T-helper 2 cell treated with Interferon-gamma antibody and Interleukin-4, amounts not matched to agents 5 μg/mL and 100 μg/mL, for 36 hours (primary cell): Measurements from ENCODE around the gene IGSF8.

Source experiments
- DNase-seq: peaks from one replicate; pipeline ENCODE4 v3.0.0; 2021; ENCODE audit warnings: low spot score
- H3K27ac Mint-ChIP-seq: one replicate; pipeline ENCODE4 v1.8.0; 2021; ENCODE audit warnings: mild to moderate bottlenecking, mixed read lengths
- H3K27me3 Mint-ChIP-seq: one replicate; pipeline ENCODE4 v1.8.0; 2021; ENCODE audit warnings: low read depth, mixed read lengths
- H3K36me3 Mint-ChIP-seq: one replicate; pipeline ENCODE4 v1.8.0; 2021; ENCODE audit warnings: low read depth, mixed read lengths
- H3K4me1 Mint-ChIP-seq: one replicate; pipeline ENCODE4 v1.8.0; 2021; ENCODE audit warnings: low read depth, mixed read lengths
- H3K4me3 Mint-ChIP-seq: one replicate; pipeline ENCODE4 v1.8.0; 2022; ENCODE audit warnings: mild to moderate bottlenecking, moderate library complexity, mixed read lengths
- H3K9me3 Mint-ChIP-seq: one replicate; pipeline ENCODE4 v1.8.0; 2021; ENCODE audit warnings: mixed read lengths

The IGSF8 gene

DNA sequence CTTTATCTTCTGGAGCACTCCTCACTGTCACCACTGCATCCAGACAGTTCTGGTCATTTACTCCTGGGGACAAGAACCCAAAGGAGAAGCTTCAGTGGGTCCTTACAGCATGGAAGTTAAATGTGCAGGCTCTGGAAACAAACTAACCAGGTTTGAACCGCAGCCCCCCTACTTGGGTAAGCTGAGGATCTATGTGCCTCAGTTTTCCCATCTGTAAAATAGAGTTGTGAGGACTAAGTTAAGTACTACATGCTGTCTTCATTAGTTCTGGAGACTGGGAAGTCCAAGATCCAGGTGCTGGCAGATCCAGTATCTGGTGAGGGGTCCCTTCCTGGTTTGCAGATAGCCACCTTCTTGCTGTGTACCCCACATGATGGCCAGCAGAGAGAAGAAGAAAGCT lies 9.1 kb upstream of the IGSF8 start:
- no peak for DNase-seq
- H3K4me1 Mint-ChIP-seq = peaks cover 4% of the 10 kb centered on the region
- H3K9me3 Mint-ChIP-seq = no peaks in the 10 kb centered on the region
- no peak overlapping the region for H3K27ac Mint-ChIP-seq
- H3K4me3 Mint-ChIP-seq = no peak overlapping the region
- peaks cover 8% of the 10 kb centered on the region for H3K27me3 Mint-ChIP-seq
- no peaks in the 10 kb centered on the region for H3K36me3 Mint-ChIP-seq

- Mint-ChIP-seq H3K27ac (no peak overlapping the region), H3K27me3 (peaks cover 4% of the 10 kb centered on the region), H3K4me1 (peaks cover 9% of the 10 kb centered on the region), H3K4me3 (no peak overlapping the region), H3K36me3 (no peaks in the 10 kb centered on the region), H3K9me3 (no peaks in the 10 kb centered on the region)
- no peak for DNase-seq
Measured at GRCh38 chr1:160105155-160105554, 6.7 kb upstream of the IGSF8 start.

DNA sequence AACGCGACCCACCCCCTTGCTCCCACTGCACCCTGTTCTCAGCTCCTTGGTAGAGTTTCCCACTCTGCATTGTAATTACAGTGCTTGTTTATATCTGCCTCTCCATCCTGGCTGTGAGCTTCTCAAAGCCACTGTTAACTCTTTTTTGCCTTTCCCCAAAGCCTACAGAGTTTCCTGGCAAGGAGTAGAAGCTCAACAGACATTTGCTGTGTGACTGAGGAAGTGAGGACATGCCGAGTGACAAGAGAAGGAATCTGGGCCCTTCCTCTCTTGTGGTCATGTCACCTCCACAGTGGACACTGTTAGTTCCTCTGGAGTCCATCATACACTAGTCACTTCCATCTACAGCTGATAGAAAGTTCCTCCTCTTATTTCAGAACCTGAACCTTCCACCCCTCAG lies 6.1 kb upstream of the IGSF8 start:
- Mint-ChIP-seq H3K4me1 (peaks cover 12% of the 10 kb centered on the region), H3K9me3 (no peaks in the 10 kb centered on the region), H3K4me3 (no peak overlapping the region), H3K27me3 (peaks cover 4% of the 10 kb centered on the region), H3K27ac (no peak overlapping the region), H3K36me3 (no peaks in the 10 kb centered on the region)
- no peak for DNase-seq

DNA sequence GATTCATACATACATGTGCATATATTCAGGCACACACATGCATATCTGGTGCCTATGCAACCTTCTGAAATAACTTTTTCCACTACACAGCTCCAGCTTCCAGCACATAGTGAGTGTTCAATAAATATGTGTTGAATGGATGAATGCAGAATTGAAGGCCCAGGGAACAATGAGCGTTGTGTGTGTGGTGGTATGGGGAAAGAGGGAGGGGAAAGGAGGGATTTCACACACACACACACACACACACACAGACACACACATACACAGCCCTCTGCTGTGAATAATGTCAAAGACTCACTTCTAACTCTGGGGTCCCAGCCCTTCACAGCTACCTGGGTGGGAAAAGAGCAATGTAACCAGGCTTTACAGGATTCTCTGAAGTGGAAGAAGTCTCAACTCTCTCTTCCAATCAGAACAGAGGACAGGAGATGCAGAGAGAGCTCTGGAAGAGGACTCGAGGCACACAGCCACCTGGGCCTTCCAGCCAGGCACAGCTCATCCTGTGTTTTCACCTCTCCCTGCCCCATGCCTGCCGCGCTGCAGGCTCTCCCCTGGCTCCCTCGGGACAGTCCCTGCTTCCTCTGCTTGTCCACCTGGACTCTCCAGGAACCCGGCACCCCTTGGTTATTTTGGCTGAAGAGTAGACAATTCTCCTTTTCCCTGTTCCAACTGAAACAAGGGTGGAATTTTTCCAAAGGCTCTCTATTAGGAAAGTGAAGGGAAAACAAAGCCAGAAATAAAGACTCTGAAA lies 5.4 kb upstream of the IGSF8 start:
- Mint-ChIP-seq H3K27me3 (peaks cover 4% of the 10 kb centered on the region), H3K27ac (no peak overlapping the region), H3K4me1 (peaks cover 13% of the 10 kb centered on the region)

DNA sequence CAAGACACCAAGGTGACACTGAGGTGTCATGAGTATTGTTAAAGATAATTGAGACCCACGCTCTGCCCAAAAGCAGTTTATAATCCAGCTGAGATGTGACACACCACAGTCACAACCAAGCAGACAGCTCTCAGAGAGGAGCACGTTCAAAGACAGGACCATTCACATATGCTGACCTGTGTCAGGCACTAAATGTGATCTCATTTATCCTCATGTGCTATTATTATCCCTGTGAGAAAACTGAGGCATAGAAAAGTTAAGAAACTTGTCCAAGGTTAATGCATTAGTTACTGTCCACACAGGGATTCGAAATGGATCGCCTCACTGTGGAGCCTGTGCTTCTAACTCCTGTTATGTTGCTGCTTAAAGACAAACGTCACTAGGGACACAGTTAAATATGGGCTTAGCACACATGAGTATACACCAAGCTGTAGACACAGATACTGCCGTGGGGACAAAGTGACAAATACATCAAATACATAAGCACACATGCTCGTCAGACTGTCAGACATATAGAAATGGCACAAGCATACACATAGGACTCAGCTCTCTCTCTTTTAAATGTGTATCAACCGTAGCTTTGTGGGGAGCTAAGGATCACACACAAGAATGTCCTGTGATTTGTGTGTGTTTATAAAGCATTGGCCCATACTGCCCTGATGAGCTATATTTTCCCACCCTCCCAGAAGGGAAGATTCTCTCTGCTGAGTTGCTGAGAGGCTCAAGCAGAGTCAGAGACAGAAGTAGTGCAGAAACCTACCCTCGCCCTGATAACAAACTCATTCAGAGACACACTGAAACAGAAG lies 3.5 kb upstream of the IGSF8 start:
- Mint-ChIP-seq H3K27ac (no peak overlapping the region), H3K36me3 (no peaks in the 10 kb centered on the region), H3K9me3 (no peaks in the 10 kb centered on the region), H3K27me3 (peaks cover 2% of the 10 kb centered on the region), H3K4me1 (peaks cover 21% of the 10 kb centered on the region), H3K4me3 (no peak overlapping the region)
- no peak for DNase-seq

More for the DNA sequence above, 5.4 kb upstream of the IGSF8 start:
- no peak for DNase-seq
- Mint-ChIP-seq H3K9me3 (no peaks in the 10 kb centered on the region), H3K36me3 (no peaks in the 10 kb centered on the region), H3K4me3 (no peak overlapping the region)

DNA sequence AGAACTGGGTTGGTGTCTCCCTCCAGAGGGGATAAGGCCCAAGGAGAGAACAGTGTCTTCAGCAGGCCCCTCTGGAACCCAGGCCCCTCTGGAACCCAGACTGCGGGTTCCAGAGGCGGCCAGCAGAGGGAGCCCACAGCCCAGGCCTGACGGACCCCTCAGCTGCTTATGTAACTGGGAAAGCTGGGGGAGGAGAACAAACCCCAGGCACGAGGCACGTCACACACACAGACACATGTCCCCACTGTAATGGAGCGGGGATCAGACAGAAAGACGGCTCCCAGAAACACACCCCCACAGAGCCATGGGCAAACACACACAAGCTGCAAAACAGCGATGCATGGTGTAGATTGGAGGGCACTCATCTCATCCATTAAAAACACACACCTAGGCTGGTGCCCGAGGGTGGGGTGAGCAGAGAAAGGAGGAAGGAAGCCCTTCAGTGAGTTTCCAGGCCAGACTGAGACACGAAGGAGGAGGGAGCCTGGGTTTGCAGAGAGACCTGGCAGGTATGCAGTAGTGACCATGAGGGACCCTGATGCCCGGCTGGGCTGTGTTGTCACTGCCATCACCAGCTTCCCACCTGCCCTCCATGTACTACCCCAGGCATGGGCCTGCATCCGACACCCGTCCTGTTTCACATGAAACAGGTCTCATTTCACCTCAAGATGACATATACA lies 2.8 kb upstream of the IGSF8 start:
- Mint-ChIP-seq H3K36me3 (no peaks in the 10 kb centered on the region), H3K27ac (peak overlapping the region; percentile 75), H3K4me3 (peak overlapping the region; percentile 35), H3K4me1 (peaks cover 25% of the 10 kb centered on the region), H3K9me3 (no peaks in the 10 kb centered on the region), H3K27me3 (peaks cover 2% of the 10 kb centered on the region)
- DNase-seq = peak; percentile 47

- Mint-ChIP-seq H3K4me1 (peaks cover 29% of the 10 kb centered on the region), H3K27me3 (no peaks in the 10 kb centered on the region), H3K36me3 (no peaks in the 10 kb centered on the region), H3K27ac (peak overlapping the region; percentile 90), H3K9me3 (no peaks in the 10 kb centered on the region), H3K4me3 (no peak overlapping the region)
- DNase-seq = no peak
Measured at GRCh38 chr1:160099716-160100375, 1.4 kb upstream of the IGSF8 start.

- DNase-seq = peak; percentile 92
- peak overlapping the region; percentile 82 for H3K4me3 Mint-ChIP-seq
- H3K27ac Mint-ChIP-seq = peak overlapping the region; percentile 90
- no peaks in the 10 kb centered on the region for H3K9me3 Mint-ChIP-seq
- H3K36me3 Mint-ChIP-seq = peaks cover 2% of the 10 kb centered on the region
- H3K27me3 Mint-ChIP-seq = no peaks in the 10 kb centered on the region
- H3K4me1 Mint-ChIP-seq = peaks cover 29% of the 10 kb centered on the region
Measured at GRCh38 chr1:160098852-160099561, 588 bp upstream of the IGSF8 start.

- Mint-ChIP-seq H3K4me1 (peaks cover 33% of the 10 kb centered on the region), H3K4me3 (peak overlapping the region; percentile 90), H3K27ac (peak overlapping the region; percentile 85), H3K36me3 (peaks cover 5% of the 10 kb centered on the region), H3K9me3 (no peaks in the 10 kb centered on the region), H3K27me3 (no peaks in the 10 kb centered on the region)
- peak; percentile 49 for DNase-seq
Measured at GRCh38 chr1:160097151-160097910, 1.1 kb downstream of the IGSF8 start.

GRCh38 chr1:160096274-160097116 lies 1.9 kb downstream of the IGSF8 start:
- no peak for DNase-seq
- Mint-ChIP-seq H3K4me1 (peaks cover 33% of the 10 kb centered on the region), H3K4me3 (peak overlapping the region; percentile 90), H3K36me3 (peaks cover 8% of the 10 kb centered on the region), H3K27ac (peak overlapping the region; percentile 11), H3K27me3 (no peaks in the 10 kb centered on the region), H3K9me3 (no peaks in the 10 kb centered on the region)

DNA sequence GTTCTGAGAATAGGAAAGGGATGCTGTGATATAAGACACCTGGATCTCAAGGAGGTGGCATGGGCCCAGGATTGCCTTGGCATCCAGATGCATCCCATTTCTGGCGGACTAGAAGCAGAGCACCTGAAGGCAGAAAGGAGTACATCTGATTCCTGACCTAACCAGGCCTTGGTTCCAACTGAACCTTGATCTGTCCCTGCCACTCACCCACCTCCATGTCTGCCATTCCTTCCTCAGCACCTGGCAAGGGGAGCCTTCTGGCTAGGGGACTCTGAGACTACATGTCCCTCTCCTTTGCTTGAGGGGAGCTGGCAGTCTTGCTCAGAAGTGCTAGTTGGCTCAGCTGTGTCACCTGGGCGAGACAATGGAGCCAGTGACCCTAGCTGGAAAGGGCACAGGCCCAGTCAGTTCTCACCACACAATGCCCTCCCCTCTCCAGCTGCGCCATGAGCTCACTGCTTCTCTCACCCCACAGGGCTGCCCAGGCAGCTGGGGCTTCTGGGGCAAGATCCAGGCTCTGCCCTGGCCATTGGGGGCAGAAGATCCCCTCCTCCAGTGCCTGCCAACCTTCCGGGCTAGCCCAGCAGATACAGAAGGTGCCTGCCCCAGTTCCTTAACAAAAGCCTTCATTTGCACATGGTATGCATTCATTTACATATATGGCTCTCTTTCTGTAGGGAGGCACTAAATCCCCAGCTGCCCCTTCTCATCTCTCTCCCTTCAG lies 2.9 kb downstream of the IGSF8 start:
- no peak for DNase-seq
- H3K9me3 Mint-ChIP-seq = no peaks in the 10 kb centered on the region
- H3K36me3 Mint-ChIP-seq = peaks cover 11% of the 10 kb centered on the region
- peak overlapping the region; percentile 90 for H3K4me3 Mint-ChIP-seq
- peak overlapping the region; percentile 11 for H3K27ac Mint-ChIP-seq
- no peaks in the 10 kb centered on the region for H3K27me3 Mint-ChIP-seq
- H3K4me1 Mint-ChIP-seq = peaks cover 27% of the 10 kb centered on the region
